GM12801 (cell line): Measurements from ENCODE around the gene CHRNA9.

Experiments
- CTCF ChIP-seq: IDR thresholded peaks from one replicate; pipeline ENCODE4 v1.5.1; 2011; ENCODE audit warnings: control low read depth; ENCODE audit not compliant: insufficient read length; ENCODE audit errors: extremely low read depth

Gene CHRNA9

GRCh38 chr4:40377512-40378365, 42.6 kb downstream of the CHRNA9 start:
- TF ChIP-seq CTCF = no peak

GRCh38 chr4:40378619-40379018, 43.5 kb downstream of the CHRNA9 start:
- no peak for TF ChIP-seq CTCF

GRCh38 chr4:40379248-40379647, 44.1 kb downstream of the CHRNA9 start:
- no peak for TF ChIP-seq CTCF

- TF ChIP-seq CTCF = no peak
Measured at GRCh38 chr4:40380647-40381046, 45.5 kb downstream of the CHRNA9 start.

GRCh38 chr4:40388239-40388638, 53.1 kb downstream of the CHRNA9 start:
- no peak for TF ChIP-seq CTCF

GRCh38 chr4:40389986-40390385, 54.9 kb downstream of the CHRNA9 start:
- no peak for TF ChIP-seq CTCF

GRCh38 chr4:40394236-40394635, 59.1 kb downstream of the CHRNA9 start:
- TF ChIP-seq CTCF = no peak
